IPS DF 4.7 (cell line): ENCODE results near the gene ADCY6.
A peak's percentile ranks its signal among the peaks of the same experiment; 100 is the strongest.

Source experiments
- DNase-seq: peaks from one replicate; pipeline ENCODE4 v3.0.0-alpha.2; 2013; ENCODE audit warnings: low spot score; ENCODE audit errors: extremely low read depth

The ADCY6 gene

GRCh38 chr12:48815126-48816110 is 26.5 kb upstream of the ADCY6 start:
- DNase-seq, result no peak

GRCh38 chr12:48814262-48815125 is 25.6 kb upstream of the ADCY6 start:
- DNase-seq, result no peak

GRCh38 chr12:48813465-48814261 is 24.8 kb upstream of the ADCY6 start:
- DNase-seq, result no peak

GRCh38 chr12:48812389-48812788 is 23.5 kb upstream of the ADCY6 start:
- no peak for DNase-seq

GRCh38 chr12:48811437-48812090 is 22.7 kb upstream of the ADCY6 start:
- DNase-seq, result no peak

GRCh38 chr12:48810903-48811431 is 22.1 kb upstream of the ADCY6 start:
- DNase-seq, result no peak

GRCh38 chr12:48807981-48808380 is 19.1 kb upstream of the ADCY6 start:
- no peak for DNase-seq

- DNase-seq, result no peak
These were observed 14.8 kb upstream of the ADCY6 start for GRCh38 chr12:48803675-48804074.

- no peak for DNase-seq
These were observed 12.1 kb upstream of the ADCY6 start for GRCh38 chr12:48800971-48801370.

GRCh38 chr12:48800457-48800856 is 11.6 kb upstream of the ADCY6 start:
- no peak for DNase-seq

- no peak for DNase-seq
These were observed 8.1 kb upstream of the ADCY6 start for GRCh38 chr12:48796976-48797375.

- peak; percentile 96 for DNase-seq
These were observed 6.9 kb upstream of the ADCY6 start for GRCh38 chr12:48795550-48796455.

GRCh38 chr12:48794870-48795269 is 6.0 kb upstream of the ADCY6 start:
- no peak for DNase-seq

GRCh38 chr12:48793696-48794095 is 4.8 kb upstream of the ADCY6 start:
- no peak for DNase-seq

- DNase-seq, result no peak
These were observed 1.0 kb upstream of the ADCY6 start for GRCh38 chr12:48789858-48790326.

- no peak for DNase-seq
These were observed 400 bp downstream of the ADCY6 start for GRCh38 chr12:48788524-48788853.

- no peak for DNase-seq
These were observed 932 bp downstream of the ADCY6 start for GRCh38 chr12:48787791-48788523.

- DNase-seq, result no peak
These were observed 2.0 kb downstream of the ADCY6 start for GRCh38 chr12:48786591-48787544.
